NAMALWA (cell line): ENCODE measurements around the gene ATXN7.
A peak's percentile ranks its signal among the peaks of the same experiment; 100 is the strongest.

Experiments
- DNase-seq: peaks from one replicate; pipeline ENCODE4 v3.0.0-alpha.2; 2015; ENCODE audit warnings: low spot score

The ATXN7 gene

GRCh38 chr3:63964681-63965485, 101.2 kb downstream of the ATXN7 start:
- DNase-seq = no peak

GRCh38 chr3:63966007-63966406, 102.3 kb downstream of the ATXN7 start:
- DNase-seq = no peak

GRCh38 chr3:63966871-63967270, 103.2 kb downstream of the ATXN7 start:
- no peak for DNase-seq

- peak; percentile 1 for DNase-seq
Observed at GRCh38 chr3:63967675-63968611, 104.3 kb downstream of the ATXN7 start.

- DNase-seq = no peak
Observed at GRCh38 chr3:63968612-63969350, 105.1 kb downstream of the ATXN7 start.

GRCh38 chr3:63969876-63970275, 106.2 kb downstream of the ATXN7 start:
- no peak for DNase-seq

GRCh38 chr3:63970631-63971475, 107.2 kb downstream of the ATXN7 start:
- no peak for DNase-seq

GRCh38 chr3:63972196-63972595, 108.5 kb downstream of the ATXN7 start:
- no peak for DNase-seq

- no peak for DNase-seq
Observed at GRCh38 chr3:63972987-63973386, 109.3 kb downstream of the ATXN7 start.

GRCh38 chr3:63973406-63973805, 109.7 kb downstream of the ATXN7 start:
- no peak for DNase-seq

GRCh38 chr3:63974451-63974850, 110.8 kb downstream of the ATXN7 start:
- DNase-seq = no peak

- DNase-seq = no peak
Observed at GRCh38 chr3:63975723-63976122, 112.1 kb downstream of the ATXN7 start.

- no peak for DNase-seq
Observed at GRCh38 chr3:63976161-63976871, 112.6 kb downstream of the ATXN7 start.

- no peak for DNase-seq
Observed at GRCh38 chr3:63976872-63977200, 113.2 kb downstream of the ATXN7 start.

- DNase-seq = no peak
Observed at GRCh38 chr3:63977893-63978292, 114.2 kb downstream of the ATXN7 start.

- DNase-seq = no peak
Observed at GRCh38 chr3:63979093-63979885, 115.6 kb downstream of the ATXN7 start.

GRCh38 chr3:63980019-63980418, 116.4 kb downstream of the ATXN7 start:
- DNase-seq = no peak

GRCh38 chr3:63980830-63981498, 117.3 kb downstream of the ATXN7 start:
- no peak for DNase-seq

GRCh38 chr3:63981980-63982379, 118.3 kb downstream of the ATXN7 start:
- DNase-seq = no peak
